Measurements from ENCODE around the gene EOGT.
A peak's percentile ranks its signal among the peaks of the same experiment; 100 is the strongest.

Gene EOGT

GRCh38 chr3:69013253-69014021 lies at the start of gene EOGT:
Gene EOGT, minus strand, starts transcription at chr3:69013684. Its CDS starts 3,838 bp downstream, at chr3:69009846.
- DNase-seq = peak; percentile 91

GRCh38 chr3:69059688-69060087 lies 46.2 kb upstream of the EOGT start:
- DNase-seq = no peak

GRCh38 chr3:69058947-69059224 lies 45.4 kb upstream of the EOGT start:
- no peak for DNase-seq

- no peak for DNase-seq
Observed at GRCh38 chr3:69058180-69058946, 44.9 kb upstream of the EOGT start.

GRCh38 chr3:69052472-69052898 lies 39.0 kb upstream of the EOGT start:
- DNase-seq = no peak

- peak; percentile 98 for DNase-seq
Observed at GRCh38 chr3:69051756-69052471, 38.4 kb upstream of the EOGT start, which contains the start of gene TMF1. Gene TMF1, minus strand, starts transcription at chr3:69052333. Its CDS starts 247 bp downstream, at chr3:69052086.

GRCh38 chr3:69048990-69049389 lies 35.5 kb upstream of the EOGT start:
- no peak for DNase-seq

- no peak for DNase-seq
Observed at GRCh38 chr3:69044608-69045007, 31.1 kb upstream of the EOGT start.

- DNase-seq = no peak
Observed at GRCh38 chr3:69033470-69033869, 20.0 kb upstream of the EOGT start.

- DNase-seq = no peak
Observed at GRCh38 chr3:69032737-69033136, 19.3 kb upstream of the EOGT start.

GRCh38 chr3:69032142-69032541 lies 18.7 kb upstream of the EOGT start:
- DNase-seq = no peak

GRCh38 chr3:69031635-69032034 lies 18.2 kb upstream of the EOGT start:
- DNase-seq = no peak

GRCh38 chr3:69020857-69021256 lies 7.4 kb upstream of the EOGT start:
- no peak for DNase-seq

GRCh38 chr3:69020424-69020823 lies 6.9 kb upstream of the EOGT start:
- DNase-seq = no peak

GRCh38 chr3:69016901-69017300 lies 3.4 kb upstream of the EOGT start:
- DNase-seq = no peak

- DNase-seq = no peak
Observed at GRCh38 chr3:69016102-69016501, 2.6 kb upstream of the EOGT start.

GRCh38 chr3:69014022-69014580 lies 617 bp upstream of the EOGT start:
- no peak for DNase-seq

- DNase-seq = peak; percentile 72
Observed at GRCh38 chr3:69012800-69013252, 658 bp downstream of the EOGT start.

GRCh38 chr3:69012100-69012799 lies 1.2 kb downstream of the EOGT start:
- peak; percentile 63 for DNase-seq

- no peak for DNase-seq
Observed at GRCh38 chr3:69011096-69011730, 2.3 kb downstream of the EOGT start.

- peak; percentile 55 for DNase-seq
Observed at GRCh38 chr3:69009559-69010410, 3.7 kb downstream of the EOGT start.
